Measurements from ENCODE around the gene SLC12A9. TPM values are rescaled to one million over a fixed set of nuclear protein-coding genes. Genes with fewer than 3 reads are reported as not detected.
"Not testable (repeated sequence)": the region's sequence is repeated elsewhere in the genome, so short reads cannot be mapped to it uniquely, and the experiment has no call there.

Gene SLC12A9
- total RNA-seq, 1 donor: 14.3 TPM

DNA sequence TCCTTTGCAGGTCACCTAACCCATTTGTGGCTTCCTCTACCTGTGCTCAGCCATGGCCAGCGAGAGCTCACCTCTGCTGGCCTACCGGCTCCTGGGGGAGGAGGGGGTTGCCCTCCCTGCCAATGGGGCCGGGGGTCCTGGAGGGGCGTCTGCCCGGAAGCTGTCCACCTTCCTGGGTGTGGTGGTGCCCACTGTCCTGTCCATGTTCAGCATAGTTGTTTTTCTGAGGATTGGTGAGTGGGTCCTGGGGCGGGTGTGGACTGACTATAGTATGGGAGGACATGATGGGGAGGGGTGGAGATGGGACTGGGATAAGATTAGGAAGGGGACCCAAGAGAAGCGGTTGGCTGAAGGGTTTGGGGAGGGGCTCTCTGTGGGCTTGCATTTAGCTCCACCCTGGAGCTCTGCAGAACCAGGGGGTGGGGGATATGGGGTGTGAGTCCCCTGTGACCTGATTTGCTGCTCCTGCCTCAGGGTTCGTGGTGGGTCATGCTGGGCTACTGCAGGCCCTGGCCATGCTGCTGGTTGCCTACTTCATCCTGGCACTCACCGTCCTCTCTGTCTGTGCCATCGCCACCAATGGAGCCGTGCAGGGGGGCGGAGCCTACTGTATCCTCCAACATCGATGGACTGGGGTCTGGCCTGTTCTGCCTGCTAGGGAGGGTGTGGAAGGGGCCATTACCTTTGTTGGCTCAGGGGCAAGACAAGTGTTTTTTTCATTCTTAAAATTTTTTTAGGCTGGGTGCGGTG is 1.8 kb downstream of the SLC12A9 start:
- DNase-seq (ENCODE audit: low read depth): no peak
- H3K4me3 ChIP-seq (ENCODE audit: low read depth, low read length): no peak overlapping the region
- TF ChIP-seq, protein P1, sequence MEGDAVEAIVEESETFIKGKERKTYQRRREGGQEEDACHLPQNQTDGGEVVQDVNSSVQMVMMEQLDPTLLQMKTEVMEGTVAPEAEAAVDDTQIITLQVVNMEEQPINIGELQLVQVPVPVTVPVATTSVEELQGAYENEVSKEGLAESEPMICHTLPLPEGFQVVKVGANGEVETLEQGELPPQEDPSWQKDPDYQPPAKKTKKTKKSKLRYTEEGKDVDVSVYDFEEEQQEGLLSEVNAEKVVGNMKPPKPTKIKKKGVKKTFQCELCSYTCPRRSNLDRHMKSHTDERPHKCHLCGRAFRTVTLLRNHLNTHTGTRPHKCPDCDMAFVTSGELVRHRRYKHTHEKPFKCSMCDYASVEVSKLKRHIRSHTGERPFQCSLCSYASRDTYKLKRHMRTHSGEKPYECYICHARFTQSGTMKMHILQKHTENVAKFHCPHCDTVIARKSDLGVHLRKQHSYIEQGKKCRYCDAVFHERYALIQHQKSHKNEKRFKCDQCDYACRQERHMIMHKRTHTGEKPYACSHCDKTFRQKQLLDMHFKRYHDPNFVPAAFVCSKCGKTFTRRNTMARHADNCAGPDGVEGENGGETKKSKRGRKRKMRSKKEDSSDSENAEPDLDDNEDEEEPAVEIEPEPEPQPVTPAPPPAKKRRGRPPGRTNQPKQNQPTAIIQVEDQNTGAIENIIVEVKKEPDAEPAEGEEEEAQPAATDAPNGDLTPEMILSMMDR (IDR thresholded peaks at IDR 0.05; ENCODE audit: insufficient read depth, low read length): no peak

DNA sequence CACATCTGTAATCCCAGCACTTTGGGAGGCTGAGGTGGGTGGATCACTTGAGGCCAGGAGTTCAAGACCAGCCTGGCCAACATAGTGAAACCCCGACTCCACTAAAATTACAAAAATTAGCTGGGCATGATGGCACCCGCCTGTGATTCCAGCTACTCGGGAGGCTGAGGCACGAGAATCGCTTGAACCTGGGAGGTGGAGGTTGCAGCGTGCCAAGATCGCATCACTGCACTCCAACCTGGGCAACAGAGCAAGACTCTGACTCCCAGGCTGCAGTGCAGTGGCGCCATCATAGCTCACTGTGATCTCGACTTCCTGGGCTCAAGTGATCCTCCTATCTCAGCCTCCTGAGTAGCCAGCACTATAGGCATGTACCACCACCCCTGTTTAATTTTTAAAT is 2.4 kb downstream of the SLC12A9 start:
- not testable (repeated sequence) for H3K4me3 ChIP-seq (ENCODE audit: low read depth, low read length); DNase-seq (ENCODE audit: low read depth)

DNA sequence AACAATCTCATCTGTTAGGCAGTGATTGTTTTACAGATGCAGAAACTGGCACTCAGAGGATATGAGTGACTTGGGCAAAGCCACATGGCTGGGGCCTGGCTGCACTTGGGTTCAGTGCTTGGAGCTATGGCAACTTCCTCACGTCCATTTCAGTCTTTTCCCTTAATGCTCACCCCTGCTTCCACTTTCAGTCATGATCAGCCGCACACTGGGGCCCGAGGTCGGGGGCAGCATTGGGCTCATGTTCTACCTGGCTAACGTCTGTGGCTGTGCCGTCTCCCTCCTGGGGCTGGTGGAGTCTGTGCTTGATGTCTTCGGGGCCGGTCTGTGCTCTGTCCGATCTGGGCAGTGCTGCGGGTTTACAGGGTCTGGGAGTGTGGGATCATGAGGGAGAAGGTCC is 3.0 kb downstream of the SLC12A9 start:
- TF ChIP-seq, protein P1 (IDR thresholded peaks at IDR 0.05; ENCODE audit: insufficient read depth, low read length): no peak
- no peak overlapping the region for H3K4me3 ChIP-seq (ENCODE audit: low read depth, low read length)

DNA sequence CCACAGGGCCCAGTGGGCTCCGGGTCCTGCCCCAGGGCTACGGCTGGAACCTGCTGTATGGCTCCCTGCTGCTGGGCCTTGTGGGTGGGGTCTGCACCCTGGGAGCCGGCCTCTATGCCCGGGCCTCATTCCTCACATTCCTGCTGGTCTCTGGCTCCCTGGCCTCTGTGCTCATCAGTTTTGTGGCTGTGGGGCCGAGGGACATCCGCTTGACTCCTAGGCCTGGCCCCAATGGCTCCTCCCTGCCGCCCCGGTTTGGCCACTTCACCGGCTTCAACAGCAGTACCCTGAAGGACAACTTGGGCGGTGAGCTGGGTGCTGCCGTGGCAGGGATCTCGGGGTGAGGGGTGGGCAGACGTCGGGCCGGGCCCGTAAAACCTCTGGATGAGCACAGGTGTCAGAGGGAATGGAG is 4.4 kb downstream of the SLC12A9 start:
- H3K4me3 ChIP-seq (ENCODE audit: low read depth, low read length): no peak overlapping the region
- TF ChIP-seq, protein P1 (IDR thresholded peaks at IDR 0.05; ENCODE audit: insufficient read depth, low read length): no peak
- DNase-seq (ENCODE audit: low read depth): no peak

More for the DNA sequence above, 3.0 kb downstream of the SLC12A9 start:
- DNase-seq (ENCODE audit: low read depth): no peak

DNA sequence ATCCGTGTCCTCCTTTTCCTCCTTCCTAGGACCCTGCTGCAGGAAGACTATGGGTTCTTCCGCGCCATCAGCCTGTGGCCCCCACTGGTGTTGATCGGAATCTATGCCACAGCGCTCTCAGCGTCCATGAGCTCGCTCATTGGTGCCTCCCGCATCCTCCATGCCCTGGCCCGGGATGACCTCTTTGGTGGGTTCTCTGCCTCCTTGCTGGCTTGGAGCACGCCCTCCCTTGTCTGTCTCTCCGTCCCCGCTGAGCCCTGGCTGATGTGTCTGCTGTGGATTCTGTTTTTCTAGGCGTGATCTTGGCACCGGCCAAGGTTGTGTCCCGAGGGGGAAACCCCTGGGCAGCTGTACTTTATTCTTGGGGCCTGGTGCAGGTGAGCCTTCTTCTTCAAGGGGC is 7.3 kb downstream of the SLC12A9 start:
- DNase-seq (ENCODE audit: low read depth): no peak
- no peak overlapping the region for H3K4me3 ChIP-seq (ENCODE audit: low read depth, low read length)
- TF ChIP-seq, protein P1 (IDR thresholded peaks at IDR 0.05; ENCODE audit: insufficient read depth, low read length): no peak

DNA sequence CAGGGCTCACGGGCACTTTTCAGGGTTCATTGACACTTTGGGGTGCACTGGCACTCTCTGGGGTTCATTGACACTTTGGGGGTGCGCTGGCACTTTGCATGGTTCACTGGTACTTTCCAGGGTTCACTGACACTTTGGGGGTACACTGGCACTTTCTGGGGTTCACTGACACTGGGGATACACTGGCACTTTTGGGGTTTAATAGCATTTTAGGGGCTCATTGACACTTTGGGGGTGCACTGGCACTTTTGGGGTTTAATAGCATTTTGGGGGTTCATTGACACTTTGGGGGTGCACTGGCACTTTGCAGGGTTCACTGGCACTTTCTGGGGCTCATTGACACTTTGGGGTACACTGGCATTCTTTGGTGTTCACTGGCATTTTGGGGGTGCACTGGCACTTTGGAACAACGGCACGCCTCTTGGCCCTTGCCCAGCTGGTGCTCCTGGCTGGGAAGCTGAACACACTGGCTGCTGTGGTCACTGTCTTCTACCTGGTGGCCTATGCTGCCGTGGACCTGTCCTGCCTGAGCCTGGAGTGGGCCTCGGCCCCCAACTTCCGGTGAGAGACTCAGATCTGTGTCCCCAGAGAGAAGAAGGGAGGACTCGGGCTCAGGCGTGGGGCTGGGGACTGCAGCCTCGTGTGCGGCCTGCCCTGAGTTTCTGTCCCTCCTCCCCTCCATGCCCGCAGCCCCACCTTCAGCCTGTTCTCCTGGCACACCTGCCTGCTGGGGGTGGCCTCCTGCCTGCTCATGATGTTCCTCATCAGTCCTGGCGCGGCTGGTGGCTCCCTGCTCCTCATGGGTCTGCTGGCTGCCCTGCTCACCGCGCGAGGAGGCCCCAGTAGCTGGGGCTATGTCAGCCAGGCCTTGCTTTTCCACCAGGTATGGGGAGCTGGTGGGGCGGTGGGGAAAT is 8.4 kb downstream of the SLC12A9 start:
- TF ChIP-seq, protein P1 (IDR thresholded peaks at IDR 0.05; ENCODE audit: insufficient read depth, low read length): no peak
- DNase-seq (ENCODE audit: low read depth): no peak
- H3K4me3 ChIP-seq (ENCODE audit: low read depth, low read length): no peak overlapping the region

DNA sequence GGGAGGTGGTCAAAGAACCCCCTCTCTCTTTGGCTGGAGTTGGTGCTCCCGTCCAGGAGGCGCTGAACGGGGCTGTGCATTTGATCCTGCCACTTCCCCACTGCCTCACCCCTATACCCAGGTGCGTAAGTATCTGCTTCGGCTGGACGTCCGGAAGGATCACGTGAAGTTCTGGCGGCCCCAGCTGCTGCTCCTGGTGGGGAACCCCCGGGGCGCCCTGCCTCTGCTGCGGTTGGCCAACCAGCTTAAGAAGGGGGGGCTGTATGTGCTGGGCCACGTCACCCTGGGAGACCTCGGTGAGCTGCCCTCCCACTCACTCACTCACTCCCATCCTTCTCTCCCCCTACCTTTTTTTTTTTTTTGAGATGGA is 9.1 kb downstream of the SLC12A9 start:
- DNase-seq (ENCODE audit: low read depth): no peak
- TF ChIP-seq, protein P1 (IDR thresholded peaks at IDR 0.05; ENCODE audit: insufficient read depth, low read length): no peak
- no peak overlapping the region for H3K4me3 ChIP-seq (ENCODE audit: low read depth, low read length)

Measured in fibroblast of the aortic adventitia (primary cell).